DOHH2 (cell line): ENCODE data around the gene RCOR3.

Experiments used
- CTCF ChIP-seq: fragments of 200-600 bp; sonication (generic); IDR thresholded peaks from one replicate; pipeline ENCODE4 v1.5.1; 2014; ENCODE audit warnings: antibody characterized with exemption, mild to moderate bottlenecking, low read depth, low read length; ENCODE audit not compliant: poor library complexity, severe bottlenecking
- EZH2phosphoT487 ChIP-seq: fragments of 200-600 bp; sonication (generic); IDR thresholded peaks from 2 replicates; pipeline ENCODE4 v1.6.1; 2017; ENCODE audit warnings: borderline replicate concordance, mild to moderate bottlenecking, antibody characterized with exemption, low read length, moderate library complexity, mixed read lengths

GRCh38 chr1:211279340-211279739, 20.2 kb downstream of the RCOR3 start:
- TF ChIP-seq CTCF (no peak), EZH2phosphoT487 (no peak)
